Hepatocyte (in vitro differentiated cells): ENCODE results near the gene NAIF1.

Source experiments
- EZH2 ChIP-seq: fragments of 200-600 bp; sonication (generic); IDR thresholded peaks from 2 replicates; pipeline ENCODE4 v1.6.1; 2016; ENCODE audit warnings: antibody characterized with exemption, mild to moderate bottlenecking, borderline replicate concordance
- TF ChIP-seq, protein P1 (sequence below): fragments of 200-600 bp; sonication (generic); IDR thresholded peaks from 2 replicates; pipeline ENCODE4 v1.5.1; 2016; ENCODE audit warnings: antibody characterized with exemption, mild to moderate bottlenecking; ENCODE audit not compliant: poor library complexity

DNA sequence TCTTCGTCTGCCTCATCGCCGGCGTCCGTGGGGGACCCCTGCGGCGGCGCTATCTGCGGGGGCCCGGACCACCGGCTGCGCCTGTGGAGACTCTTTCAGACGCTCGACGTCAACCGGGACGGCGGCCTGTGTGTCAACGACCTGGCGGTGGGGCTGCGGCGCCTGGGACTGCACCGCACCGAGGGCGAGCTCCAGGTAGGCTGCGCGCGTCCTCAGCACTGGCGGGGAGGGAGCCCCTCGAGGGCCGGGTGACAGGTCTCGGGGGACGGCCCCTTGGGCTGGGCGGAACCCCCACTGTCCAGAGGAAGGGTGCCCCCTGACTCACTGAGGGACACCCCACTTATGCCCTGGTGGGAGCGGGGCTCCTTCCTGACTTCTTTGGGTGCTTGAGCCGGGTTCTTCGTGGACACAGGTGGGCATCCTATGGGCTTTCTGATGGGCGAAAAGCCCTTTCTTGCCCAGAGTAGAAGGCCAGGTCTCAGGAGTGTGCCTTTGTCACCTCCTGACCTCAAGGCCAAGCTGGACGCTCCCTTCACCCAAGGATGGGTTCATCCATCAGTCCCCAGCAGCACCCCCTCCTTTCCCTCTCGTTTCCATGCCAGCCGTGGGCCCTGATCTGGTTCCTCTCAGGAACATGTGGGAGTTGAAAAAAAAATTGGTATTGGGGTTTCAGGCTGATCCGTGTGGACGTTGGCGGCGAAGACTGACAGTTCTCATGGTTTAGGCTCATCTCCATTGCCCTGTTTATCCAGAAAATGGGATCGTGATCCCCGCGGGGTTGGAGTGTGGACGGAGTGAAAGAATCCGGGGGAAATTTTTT lies 1.5 kb upstream of the NAIF1 start:
- TF ChIP-seq, protein P1, sequence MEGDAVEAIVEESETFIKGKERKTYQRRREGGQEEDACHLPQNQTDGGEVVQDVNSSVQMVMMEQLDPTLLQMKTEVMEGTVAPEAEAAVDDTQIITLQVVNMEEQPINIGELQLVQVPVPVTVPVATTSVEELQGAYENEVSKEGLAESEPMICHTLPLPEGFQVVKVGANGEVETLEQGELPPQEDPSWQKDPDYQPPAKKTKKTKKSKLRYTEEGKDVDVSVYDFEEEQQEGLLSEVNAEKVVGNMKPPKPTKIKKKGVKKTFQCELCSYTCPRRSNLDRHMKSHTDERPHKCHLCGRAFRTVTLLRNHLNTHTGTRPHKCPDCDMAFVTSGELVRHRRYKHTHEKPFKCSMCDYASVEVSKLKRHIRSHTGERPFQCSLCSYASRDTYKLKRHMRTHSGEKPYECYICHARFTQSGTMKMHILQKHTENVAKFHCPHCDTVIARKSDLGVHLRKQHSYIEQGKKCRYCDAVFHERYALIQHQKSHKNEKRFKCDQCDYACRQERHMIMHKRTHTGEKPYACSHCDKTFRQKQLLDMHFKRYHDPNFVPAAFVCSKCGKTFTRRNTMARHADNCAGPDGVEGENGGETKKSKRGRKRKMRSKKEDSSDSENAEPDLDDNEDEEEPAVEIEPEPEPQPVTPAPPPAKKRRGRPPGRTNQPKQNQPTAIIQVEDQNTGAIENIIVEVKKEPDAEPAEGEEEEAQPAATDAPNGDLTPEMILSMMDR: no peak
- TF ChIP-seq EZH2: no peak
